WTC11 (cell line): ENCODE results near the gene ARPC2. TPM values are rescaled to one million over a fixed set of nuclear protein-coding genes. Genes with fewer than 3 reads are reported as not detected.

Source experiments
- ATAC-seq: fragments of 200-7000 bp; cut with Tn5 transposase; 2 replicates; pipeline ENCODE4 v1.10.0; 2021; ENCODE audit warnings: mild to moderate bottlenecking, moderate library complexity
- CTCF ChIA-PET: fragments of 300-600 bp; sonication (Branson Sonifier 250); formaldehyde crosslinking; loops from one replicate; lab custom pipeline; 2021; ENCODE audit warnings: antibody characterized with exemption; lab: Charles Lee
- POLR2A ChIA-PET: fragments of 350-600 bp; sonication (Branson Sonifier 250); formaldehyde crosslinking; loops from one replicate; lab custom pipeline; 2021; ENCODE audit warnings: antibody characterized with exemption; lab: Charles Lee
- DNase-seq: peaks from one replicate; pipeline ENCODE4 v3.0.0; 2021; ENCODE audit warnings: low spot score
- H3K27ac Mint-ChIP-seq: 2 replicates; pipeline ENCODE4 v1.8.0; 2021; ENCODE audit warnings: mixed read lengths
- H3K27me3 Mint-ChIP-seq: 2 replicates; pipeline ENCODE4 v1.8.0; 2021; ENCODE audit warnings: low read depth, mild to moderate bottlenecking, moderate library complexity, mixed read lengths
- H3K36me3 Mint-ChIP-seq: 2 replicates; pipeline ENCODE4 v1.8.0; 2021; ENCODE audit warnings: mixed read lengths
- H3K4me1 Mint-ChIP-seq: 2 replicates; pipeline ENCODE4 v1.8.0; 2022; ENCODE audit warnings: mixed read lengths
- H3K4me3 Mint-ChIP-seq: 2 replicates; pipeline ENCODE4 v1.8.0; 2021; ENCODE audit warnings: mild to moderate bottlenecking, moderate library complexity, mixed read lengths
- H3K9me3 Mint-ChIP-seq: 2 replicates; pipeline ENCODE4 v1.8.0; 2021; ENCODE audit warnings: mixed read lengths
- ELF4 ChIP-seq: sonication (generic); formaldehyde crosslinking; IDR thresholded peaks from 2 replicates; pipeline ENCODE4 v1.8.1; 2022; ENCODE audit warnings: low read depth, mild to moderate bottlenecking, moderate library complexity, missing genetic modification reagents
- EMX1 ChIP-seq: fragments of 250-450 bp; sonication (Bioruptor Pico); IDR thresholded peaks from 2 replicates; pipeline ENCODE4 v1.8.0; 2021; ENCODE audit warnings: mild to moderate bottlenecking
- ETV6 ChIP-seq: sonication (generic); formaldehyde crosslinking; IDR thresholded peaks from 2 replicates; pipeline ENCODE4 v1.8.1; 2022; ENCODE audit warnings: mild to moderate bottlenecking, missing genetic modification reagents
- IRF2 ChIP-seq: sonication (generic); formaldehyde crosslinking; IDR thresholded peaks from 2 replicates; pipeline ENCODE4 v1.8.0; 2022; ENCODE audit warnings: low read depth, missing genetic modification reagents, borderline replicate concordance
- MLX ChIP-seq: sonication (generic); formaldehyde crosslinking; IDR thresholded peaks from 2 replicates; pipeline ENCODE4 v1.8.1; 2023; ENCODE audit warnings: mild to moderate bottlenecking, missing genetic modification reagents, moderate library complexity
- PREB ChIP-seq: sonication (generic); formaldehyde crosslinking; IDR thresholded peaks from 2 replicates; pipeline ENCODE4 v1.8.1; 2022; ENCODE audit warnings: mild to moderate bottlenecking, missing genetic modification reagents, moderate library complexity, borderline replicate concordance
- ZNF219 ChIP-seq: sonication (generic); formaldehyde crosslinking; IDR thresholded peaks from 2 replicates; pipeline ENCODE4 v1.8.0; 2023; ENCODE audit warnings: missing genetic modification reagents, mild to moderate bottlenecking, borderline replicate concordance
- ZNF512 ChIP-seq: sonication (generic); formaldehyde crosslinking; IDR thresholded peaks from 2 replicates; pipeline ENCODE4 v1.8.1; 2022; ENCODE audit warnings: missing genetic modification reagents, borderline replicate concordance
- total RNA-seq: library from RNA; stranded (reverse); gene quantifications from 3 replicates; pipeline ENCODE4 v1.2.3, GENCODE V29; 2021
- TF ChIP-seq, protein P1 (sequence below): fragments of 200-600 bp; IDR thresholded peaks from 2 replicates; pipeline ENCODE4 v1.8.0; 2022; ENCODE audit warnings: antibody characterized with exemption
- TF ChIP-seq, protein P2 (sequence below): sonication (generic); formaldehyde crosslinking; IDR thresholded peaks from 2 replicates; pipeline ENCODE4 v1.8.1; 2023; ENCODE audit warnings: mild to moderate bottlenecking, missing genetic modification reagents
- TF ChIP-seq, protein P3 (sequence below): sonication (generic); formaldehyde crosslinking; IDR thresholded peaks from 2 replicates; pipeline ENCODE4 v1.8.1; 2022; ENCODE audit warnings: low read depth, mild to moderate bottlenecking, moderate library complexity, missing genetic modification reagents, borderline replicate concordance
- TF ChIP-seq, protein P4 (sequence below): fragments of 250-450 bp; sonication (Bioruptor Pico); IDR thresholded peaks from 2 replicates; pipeline ENCODE4 v2.1.2; 2022; ENCODE audit warnings: mild to moderate bottlenecking, moderate library complexity

The ARPC2 gene
- total RNA-seq, 1 experiment from 2014 or later, result 184 TPM

DNA sequence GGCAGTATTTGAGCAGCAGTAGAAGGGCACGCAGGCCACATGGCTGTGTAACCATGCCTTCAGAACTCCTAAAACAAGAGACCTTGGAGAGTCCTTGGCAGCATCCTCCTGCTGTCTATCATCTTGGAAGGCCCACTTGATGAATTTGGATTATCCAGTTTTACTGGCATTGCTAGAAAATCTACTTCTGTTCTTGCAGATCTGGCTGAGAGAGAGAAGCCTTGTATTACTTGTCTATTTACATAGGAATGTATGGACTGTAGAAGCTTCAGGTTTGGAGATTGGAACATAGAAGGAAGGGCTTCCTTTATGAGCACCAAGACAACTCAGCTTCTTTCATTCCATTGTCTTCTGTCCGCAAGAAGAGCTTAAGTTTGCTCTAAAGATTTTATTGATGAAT is 27.7 kb downstream of the ARPC2 start (continued):
- TF ChIP-seq, protein P1, sequence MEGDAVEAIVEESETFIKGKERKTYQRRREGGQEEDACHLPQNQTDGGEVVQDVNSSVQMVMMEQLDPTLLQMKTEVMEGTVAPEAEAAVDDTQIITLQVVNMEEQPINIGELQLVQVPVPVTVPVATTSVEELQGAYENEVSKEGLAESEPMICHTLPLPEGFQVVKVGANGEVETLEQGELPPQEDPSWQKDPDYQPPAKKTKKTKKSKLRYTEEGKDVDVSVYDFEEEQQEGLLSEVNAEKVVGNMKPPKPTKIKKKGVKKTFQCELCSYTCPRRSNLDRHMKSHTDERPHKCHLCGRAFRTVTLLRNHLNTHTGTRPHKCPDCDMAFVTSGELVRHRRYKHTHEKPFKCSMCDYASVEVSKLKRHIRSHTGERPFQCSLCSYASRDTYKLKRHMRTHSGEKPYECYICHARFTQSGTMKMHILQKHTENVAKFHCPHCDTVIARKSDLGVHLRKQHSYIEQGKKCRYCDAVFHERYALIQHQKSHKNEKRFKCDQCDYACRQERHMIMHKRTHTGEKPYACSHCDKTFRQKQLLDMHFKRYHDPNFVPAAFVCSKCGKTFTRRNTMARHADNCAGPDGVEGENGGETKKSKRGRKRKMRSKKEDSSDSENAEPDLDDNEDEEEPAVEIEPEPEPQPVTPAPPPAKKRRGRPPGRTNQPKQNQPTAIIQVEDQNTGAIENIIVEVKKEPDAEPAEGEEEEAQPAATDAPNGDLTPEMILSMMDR, result no peak
- no peak for TF ChIP-seq EMX1 (CRISPR knock-in tag)

DNA sequence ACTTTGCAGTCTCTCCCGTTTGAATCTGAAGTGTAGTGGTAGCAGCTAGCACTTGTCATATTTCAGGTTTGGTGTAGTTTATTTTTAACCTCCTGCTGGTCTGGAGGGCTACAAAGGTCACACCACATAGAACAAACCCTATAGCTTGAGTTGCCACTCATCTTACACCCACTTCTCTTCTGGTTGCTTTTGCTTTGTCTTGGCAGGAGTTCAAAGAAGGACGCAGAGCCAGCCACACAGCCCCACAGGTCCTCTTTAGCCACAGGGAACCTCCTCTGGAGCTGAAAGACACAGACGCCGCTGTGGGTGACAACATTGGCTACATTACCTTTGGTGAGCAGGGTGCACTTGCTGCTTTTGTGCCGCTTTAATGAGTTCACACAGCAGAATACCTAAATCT is 28.2 kb downstream of the ARPC2 start:
- POLR2A ChIA-PET, result no interaction called here
- CTCF ChIA-PET, result no interaction called here
- H3K36me3 Mint-ChIP-seq, result peaks cover 89% of the 10 kb centered on the region

More for the DNA sequence above, 28.2 kb downstream of the ARPC2 start:
- no peaks in the 10 kb centered on the region for H3K4me1 Mint-ChIP-seq
- H3K4me3 Mint-ChIP-seq, result no peak overlapping the region
- TF ChIP-seq, protein P2, sequence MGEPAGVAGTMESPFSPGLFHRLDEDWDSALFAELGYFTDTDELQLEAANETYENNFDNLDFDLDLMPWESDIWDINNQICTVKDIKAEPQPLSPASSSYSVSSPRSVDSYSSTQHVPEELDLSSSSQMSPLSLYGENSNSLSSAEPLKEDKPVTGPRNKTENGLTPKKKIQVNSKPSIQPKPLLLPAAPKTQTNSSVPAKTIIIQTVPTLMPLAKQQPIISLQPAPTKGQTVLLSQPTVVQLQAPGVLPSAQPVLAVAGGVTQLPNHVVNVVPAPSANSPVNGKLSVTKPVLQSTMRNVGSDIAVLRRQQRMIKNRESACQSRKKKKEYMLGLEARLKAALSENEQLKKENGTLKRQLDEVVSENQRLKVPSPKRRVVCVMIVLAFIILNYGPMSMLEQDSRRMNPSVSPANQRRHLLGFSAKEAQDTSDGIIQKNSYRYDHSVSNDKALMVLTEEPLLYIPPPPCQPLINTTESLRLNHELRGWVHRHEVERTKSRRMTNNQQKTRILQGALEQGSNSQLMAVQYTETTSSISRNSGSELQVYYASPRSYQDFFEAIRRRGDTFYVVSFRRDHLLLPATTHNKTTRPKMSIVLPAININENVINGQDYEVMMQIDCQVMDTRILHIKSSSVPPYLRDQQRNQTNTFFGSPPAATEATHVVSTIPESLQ (CRISPR knock-in tag), result no peak
- TF ChIP-seq EMX1 (CRISPR knock-in tag) (no peak), PREB (no peak), ZNF512 (CRISPR knock-in tag) (no peak), ZNF219 (CRISPR knock-in tag) (no peak), IRF2 (no peak), MLX (CRISPR knock-in tag) (no peak), ETV6 (no peak), ELF4 (CRISPR knock-in tag) (no peak)
- TF ChIP-seq, protein P3, sequence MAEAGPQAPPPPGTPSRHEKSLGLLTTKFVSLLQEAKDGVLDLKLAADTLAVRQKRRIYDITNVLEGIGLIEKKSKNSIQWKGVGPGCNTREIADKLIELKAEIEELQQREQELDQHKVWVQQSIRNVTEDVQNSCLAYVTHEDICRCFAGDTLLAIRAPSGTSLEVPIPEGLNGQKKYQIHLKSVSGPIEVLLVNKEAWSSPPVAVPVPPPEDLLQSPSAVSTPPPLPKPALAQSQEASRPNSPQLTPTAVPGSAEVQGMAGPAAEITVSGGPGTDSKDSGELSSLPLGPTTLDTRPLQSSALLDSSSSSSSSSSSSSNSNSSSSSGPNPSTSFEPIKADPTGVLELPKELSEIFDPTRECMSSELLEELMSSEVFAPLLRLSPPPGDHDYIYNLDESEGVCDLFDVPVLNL (CRISPR knock-in tag), result no peak
- TF ChIP-seq, protein P4, sequence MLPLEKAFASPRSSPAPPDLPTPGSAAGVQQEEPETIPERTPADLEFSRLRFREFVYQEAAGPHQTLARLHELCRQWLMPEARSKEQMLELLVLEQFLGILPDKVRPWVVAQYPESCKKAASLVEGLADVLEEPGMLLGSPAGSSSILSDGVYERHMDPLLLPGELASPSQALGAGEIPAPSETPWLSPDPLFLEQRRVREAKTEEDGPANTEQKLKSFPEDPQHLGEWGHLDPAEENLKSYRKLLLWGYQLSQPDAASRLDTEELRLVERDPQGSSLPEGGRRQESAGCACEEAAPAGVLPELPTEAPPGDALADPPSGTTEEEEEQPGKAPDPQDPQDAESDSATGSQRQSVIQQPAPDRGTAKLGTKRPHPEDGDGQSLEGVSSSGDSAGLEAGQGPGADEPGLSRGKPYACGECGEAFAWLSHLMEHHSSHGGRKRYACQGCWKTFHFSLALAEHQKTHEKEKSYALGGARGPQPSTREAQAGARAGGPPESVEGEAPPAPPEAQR (CRISPR knock-in tag), result no peak
- no peaks in the 10 kb centered on the region for H3K27me3 Mint-ChIP-seq
- H3K27ac Mint-ChIP-seq, result no peak overlapping the region
- H3K9me3 Mint-ChIP-seq, result no peaks in the 10 kb centered on the region
- ATAC-seq (no peak), DNase-seq (no peak)
